ENCODE measurements around the gene ACP2.

ACP2 gene

GRCh38 chr11:47244448-47245350 lies 3.9 kb downstream of the ACP2 start:
- in situ Hi-C loops (cut with HindIII; ENCODE audit: low pct_ligation_motif_present, low sequenced_read_pairs): no loop called here
- no peak for DNase-seq
- Histone ChIP-seq H3K27ac (no peak overlapping the region), H3K4me3 (ENCODE audit: low read depth, low read length) (no peak overlapping the region), H3K36me3 (replicated peaks) (peaks cover 47% of the 10 kb centered on the region), H3K27me3 (replicated peaks) (no peaks in the 10 kb centered on the region)
- TF ChIP-seq CTCF (IDR thresholded peaks at IDR 0.05; ENCODE audit: low read depth, low read length, missing control alignments): no peak

GRCh38 chr11:47243454-47243853 lies 5.2 kb downstream of the ACP2 start:
- no peaks in the 10 kb centered on the region for H3K27me3 ChIP-seq (replicated peaks)
- in situ Hi-C loops (cut with HindIII; ENCODE audit: low pct_ligation_motif_present, low sequenced_read_pairs): no loop called here
- no peak for DNase-seq
- H3K36me3 ChIP-seq (replicated peaks): peaks cover 56% of the 10 kb centered on the region
- no peak overlapping the region for H3K27ac ChIP-seq
- no peak for TF ChIP-seq CTCF (IDR thresholded peaks at IDR 0.05; ENCODE audit: low read depth, low read length, missing control alignments)
- no peak overlapping the region for H3K4me3 ChIP-seq (ENCODE audit: low read depth, low read length)

GRCh38 chr11:47242596-47243192 lies 5.9 kb downstream of the ACP2 start:
- in situ Hi-C loops (cut with HindIII; ENCODE audit: low pct_ligation_motif_present, low sequenced_read_pairs): no loop called here
- Histone ChIP-seq H3K4me3 (ENCODE audit: low read depth, low read length) (no peak overlapping the region), H3K27me3 (replicated peaks) (no peaks in the 10 kb centered on the region), H3K27ac (no peak overlapping the region), H3K36me3 (replicated peaks) (peaks cover 60% of the 10 kb centered on the region)
- DNase-seq: no peak
- no peak for TF ChIP-seq CTCF (IDR thresholded peaks at IDR 0.05; ENCODE audit: low read depth, low read length, missing control alignments)

- Histone ChIP-seq H3K4me3 (ENCODE audit: low read depth, low read length) (no peak overlapping the region), H3K27me3 (replicated peaks) (no peaks in the 10 kb centered on the region), H3K27ac (no peak overlapping the region), H3K36me3 (replicated peaks) (peaks cover 62% of the 10 kb centered on the region)
- in situ Hi-C loops (cut with HindIII; ENCODE audit: low pct_ligation_motif_present, low sequenced_read_pairs): no loop called here
- TF ChIP-seq CTCF (IDR thresholded peaks at IDR 0.05; ENCODE audit: low read depth, low read length, missing control alignments): no peak
- DNase-seq: no peak
Observed at GRCh38 chr11:47241841-47242301, 6.7 kb downstream of the ACP2 start.

- peaks cover 58% of the 10 kb centered on the region for H3K36me3 ChIP-seq (replicated peaks)
- DNase-seq: no peak
- no peak overlapping the region for H3K4me3 ChIP-seq (ENCODE audit: low read depth, low read length)
- no peak overlapping the region for H3K27ac ChIP-seq
- in situ Hi-C loops (cut with HindIII; ENCODE audit: low pct_ligation_motif_present, low sequenced_read_pairs): no loop called here
- TF ChIP-seq CTCF (IDR thresholded peaks at IDR 0.05; ENCODE audit: low read depth, low read length, missing control alignments): no peak
- H3K27me3 ChIP-seq (replicated peaks): no peaks in the 10 kb centered on the region
Observed at GRCh38 chr11:47239852-47240251, 8.8 kb downstream of the ACP2 start.

All from brain microvascular endothelial cell (primary cell).